Measurements from ENCODE around the gene ANKRD35. TPM values are rescaled to one million over a fixed set of nuclear protein-coding genes. Genes with fewer than 3 reads are reported as not detected.
"Not testable (repeated sequence)": the region's sequence is repeated elsewhere in the genome, so short reads cannot be mapped to it uniquely, and the experiment has no call there.

ANKRD35 gene
- total RNA-seq = under 1 TPM; 0.14 to 0.23 (median 0.23) TPM
- 0.11 TPM for total RNA-seq (2013)

GRCh38 chr1:145885738-145886287 lies at the start of gene ANKRD35:
ANKRD35 (minus strand) TSS chr1:145885866; CDS start chr1:145885758, 108 bp downstream.
- Mint-ChIP-seq H3K4me3 (peak within 1 kb of the TSS; percentile 52), H3K27ac (peak within 1 kb of the TSS in 1 of 2 donors; percentile 6), H3K36me3 (no peaks in the 10 kb centered on the region), H3K27me3 (ENCODE audit: low read depth in 2 of 2) (peaks cover 10 to 18% of the 10 kb centered on the region in 2 donors), H3K4me1 (peaks cover 4 to 12% of the 10 kb centered on the region in 2 donors), H3K9me3 (no peaks in the 10 kb centered on the region)
- intact Hi-C loops (cut with micrococcal nuclease) = loop anchor here (1.0 kb wide), 1 partner anchor 33 kb away; no protein-coding TSS in a partner anchor
- H3K27ac ChIP-seq (ENCODE audit: low read length) = no peak within 1 kb of the TSS
- DNase-seq (peak; percentile 82 to 91), ATAC-seq (peak; percentile 98 to 99 (median 98))
- no peak for TF ChIP-seq CTCF (IDR thresholded peaks at IDR 0.05)
- peaks cover 16% of the 10 kb centered on the region for H3K4me1 ChIP-seq (ENCODE audit: control insufficient read depth, insufficient read depth, low read length)
- peaks cover 11% of the 10 kb centered on the region for H3K27me3 ChIP-seq (ENCODE audit: control insufficient read depth, insufficient read depth, low read length)
- no peaks in the 10 kb centered on the region for H3K9me3 ChIP-seq (ENCODE audit: control insufficient read depth, insufficient read depth, low read length)
- peak within 1 kb of the TSS; percentile 76 for H3K4me3 ChIP-seq (ENCODE audit: low read length)
- WGBS (ENCODE audit: insufficient coverage) = 1% methylated on average over 36 of the region's 36 CpGs
- no peaks in the 10 kb centered on the region for H3K36me3 ChIP-seq (ENCODE audit: control insufficient read depth, insufficient read depth, low read length)

- intact Hi-C loops (cut with micrococcal nuclease) = loop anchor here (2.0 kb wide), 1 partner anchor 28 kb away; no protein-coding TSS in a partner anchor
- peak in 1 of 3 donors; percentile 30 for ATAC-seq
- not testable (repeated sequence) for H3K4me3 ChIP-seq (ENCODE audit: low read length); H3K27me3 ChIP-seq (ENCODE audit: control insufficient read depth, insufficient read depth, low read length); H3K27me3 Mint-ChIP-seq (ENCODE audit: low read depth in 2 of 2); H3K9me3 ChIP-seq (ENCODE audit: control insufficient read depth, insufficient read depth, low read length); H3K36me3 Mint-ChIP-seq; H3K9me3 Mint-ChIP-seq
- H3K4me1 ChIP-seq (ENCODE audit: control insufficient read depth, insufficient read depth, low read length) = peaks cover 27% of the 10 kb centered on the region
- Mint-ChIP-seq H3K4me1 (peaks cover 30 to 36% of the 10 kb centered on the region in 2 donors), H3K27ac (peak overlapping the region in 1 of 2 donors; percentile 91), H3K4me3 (peak overlapping the region; percentile 78)
- H3K36me3 ChIP-seq (ENCODE audit: control insufficient read depth, insufficient read depth, low read length) = peaks cover 19% of the 10 kb centered on the region
- peak; percentile 30 to 69 for DNase-seq
- peak overlapping the region; percentile 57 for H3K27ac ChIP-seq (ENCODE audit: low read length)
- WGBS (ENCODE audit: insufficient coverage) = 0% methylated on average over 8 of the region's 9 CpGs
Observed at GRCh38 chr1:145932522-145933009, 46.9 kb upstream of the ANKRD35 start.

- WGBS (ENCODE audit: insufficient coverage) = 62% methylated on average over 18 of the region's 20 CpGs
- no peak for TF ChIP-seq CTCF (IDR thresholded peaks at IDR 0.05)
- H3K36me3 Mint-ChIP-seq = peaks cover 6% of the 10 kb centered on the region
- no peaks in the 10 kb centered on the region for H3K27me3 ChIP-seq (ENCODE audit: control insufficient read depth, insufficient read depth, low read length)
- intact Hi-C loops (cut with micrococcal nuclease) = loop anchor here (2.0 to 5.0 kb wide), 4 partner anchors 37 to 84 kb away; partner anchors contain the start of genes ANKRD34A, POLR3GL and TXNIP
- H3K4me1 ChIP-seq (ENCODE audit: control insufficient read depth, insufficient read depth, low read length) = peaks cover 33% of the 10 kb centered on the region
- no peaks in the 10 kb centered on the region for H3K27me3 Mint-ChIP-seq (ENCODE audit: low read depth in 2 of 2)
- peaks cover 15% of the 10 kb centered on the region for H3K36me3 ChIP-seq (ENCODE audit: control insufficient read depth, insufficient read depth, low read length)
- H3K4me1 Mint-ChIP-seq = peaks cover 22 to 28% of the 10 kb centered on the region in 2 donors
- DNase-seq = peak in 1 of 2 donors; percentile 18
- H3K27ac ChIP-seq (ENCODE audit: low read length) = peak overlapping the region; percentile 100
- H3K4me3 Mint-ChIP-seq = peak overlapping the region; percentile 14
- H3K4me3 ChIP-seq (ENCODE audit: low read length) = peak overlapping the region; percentile 64
- ATAC-seq = no peak
- no peaks in the 10 kb centered on the region for H3K9me3 Mint-ChIP-seq
- H3K27ac Mint-ChIP-seq = no peak overlapping the region
- H3K9me3 ChIP-seq (ENCODE audit: control insufficient read depth, insufficient read depth, low read length) = no peaks in the 10 kb centered on the region
Observed at GRCh38 chr1:145927916-145928643, 42.4 kb upstream of the ANKRD35 start.

All from natural killer cell (primary cell).